Immature natural killer cell (primary cell): Measurements from ENCODE around the gene THOP1. TPM values are rescaled to one million over a fixed set of nuclear protein-coding genes. Genes with fewer than 3 reads are reported as not detected.
"Not testable (repeated sequence)": the region's sequence is repeated elsewhere in the genome, so short reads cannot be mapped to it uniquely, and the experiment has no call there.

Experiments
- DNase-seq, 3 donors: peaks; one replicate each; pipeline ENCODE4 v3.0.0; 2022; ENCODE audit warnings: mixed read lengths in 1 of 3
- H3K27ac Mint-ChIP-seq, 6 donors: one replicate each; pipeline ENCODE4 v1.8.0; 2020; ENCODE audit warnings: mixed read lengths in 6 of 6, mild to moderate bottlenecking in 5 of 6, inconsistent platforms in 4 of 6, moderate library complexity in 3 of 6
- H3K27me3 Mint-ChIP-seq, 3 donors: one replicate each; pipeline ENCODE4 v1.8.0; 2020 to 2021; ENCODE audit warnings: low read depth in 3 of 3, mild to moderate bottlenecking in 3 of 3, mixed read lengths in 3 of 3, moderate library complexity in 3 of 3, inconsistent platforms in 1 of 3
- H3K36me3 Mint-ChIP-seq, 3 donors: one replicate each; pipeline ENCODE4 v1.8.0; 2020; ENCODE audit warnings: mixed read lengths in 3 of 3, inconsistent platforms in 2 of 3, mild to moderate bottlenecking in 2 of 3
- H3K4me1 Mint-ChIP-seq, 2 donors: one replicate each; pipeline ENCODE4 v1.8.0; 2020; ENCODE audit warnings: inconsistent platforms in 2 of 2, mild to moderate bottlenecking in 2 of 2, mixed read lengths in 2 of 2, moderate library complexity in 1 of 2
- H3K4me3 Mint-ChIP-seq, 5 donors: one replicate each; pipeline ENCODE4 v1.8.0; 2020; ENCODE audit warnings: mild to moderate bottlenecking in 5 of 5, mixed read lengths in 5 of 5, inconsistent platforms in 3 of 5, moderate library complexity in 3 of 5
- H3K9me3 Mint-ChIP-seq, 6 donors: one replicate each; pipeline ENCODE4 v1.8.0; 2020; ENCODE audit warnings: mild to moderate bottlenecking in 6 of 6, mixed read lengths in 6 of 6, inconsistent platforms in 4 of 6, moderate library complexity in 3 of 6
- polyA plus RNA-seq, 3 donors: library from polyadenylated mRNA; unstranded; fragments of 300-500 nt; fragmentation: Illumina TruSeq; gene quantifications; one replicate each; pipeline ENCODE4 v1.2.3, GENCODE V29; 2021

Gene THOP1
- polyA plus RNA-seq, 3 donors from 2014 or later = 20.0 to 39.9 (median 31.6) TPM

DNA sequence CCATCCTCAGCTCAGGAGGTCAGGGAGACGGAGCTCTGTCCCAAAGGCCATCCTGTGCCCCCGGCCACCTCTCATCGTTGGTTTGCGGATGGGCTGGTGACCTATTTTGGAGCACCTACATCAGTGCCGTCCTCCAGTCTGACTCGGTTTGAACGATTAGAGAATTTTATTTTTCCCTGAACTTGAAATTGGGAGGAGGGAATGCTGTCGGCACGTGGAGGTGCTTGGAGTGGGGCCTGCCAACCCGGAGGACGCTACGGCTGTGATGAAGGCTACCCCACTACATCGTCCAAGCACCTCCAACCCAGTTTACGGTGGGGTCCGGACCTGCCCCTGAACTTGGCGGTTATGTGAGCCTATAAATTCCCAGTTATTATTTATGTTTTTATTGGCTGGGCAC, 31.3 kb downstream of the THOP1 start:
- Mint-ChIP-seq H3K4me3 (no peak overlapping the region), H3K36me3 (no peaks in the 10 kb centered on the region), H3K27ac (no peak overlapping the region), H3K27me3 (peaks cover 0 to 2% (median 0%) of the 10 kb centered on the region in 3 donors), H3K4me1 (peaks cover 6 to 8% of the 10 kb centered on the region in 2 donors), H3K9me3 (no peaks in the 10 kb centered on the region)
- no peak for DNase-seq

DNA sequence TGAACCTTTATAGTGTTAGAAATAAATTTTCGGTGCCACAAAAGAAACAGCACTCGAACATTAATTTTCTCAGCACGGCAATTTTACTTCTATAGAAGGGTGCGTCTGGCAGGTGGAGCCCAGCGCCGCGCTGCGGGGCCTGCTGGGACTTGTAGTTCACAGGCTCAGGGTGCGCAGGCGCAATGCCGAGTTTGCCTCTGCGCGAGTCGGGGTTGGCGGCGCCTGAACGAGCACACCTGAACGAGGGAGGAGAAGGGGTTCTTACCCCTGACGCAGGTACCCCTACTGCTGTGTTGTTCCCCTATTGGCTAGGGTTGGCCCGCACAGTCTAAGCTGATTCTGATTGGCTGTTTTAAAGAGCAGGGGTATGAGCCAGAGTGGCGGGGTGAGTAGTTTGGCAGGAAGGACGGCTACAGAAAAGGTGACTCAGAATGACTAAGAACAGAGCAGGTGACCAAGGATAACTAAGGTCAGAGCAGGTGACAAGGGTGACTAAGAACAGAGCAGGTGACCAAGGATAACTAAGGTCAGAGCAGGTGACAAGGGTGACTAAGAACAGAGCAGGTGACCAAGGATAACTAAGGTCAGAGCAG, 32.0 kb downstream of the THOP1 start:
- not testable (repeated sequence) for H3K27ac Mint-ChIP-seq, DNase-seq, H3K36me3 Mint-ChIP-seq, H3K27me3 Mint-ChIP-seq, H3K4me3 Mint-ChIP-seq, H3K4me1 Mint-ChIP-seq, H3K9me3 Mint-ChIP-seq

DNA sequence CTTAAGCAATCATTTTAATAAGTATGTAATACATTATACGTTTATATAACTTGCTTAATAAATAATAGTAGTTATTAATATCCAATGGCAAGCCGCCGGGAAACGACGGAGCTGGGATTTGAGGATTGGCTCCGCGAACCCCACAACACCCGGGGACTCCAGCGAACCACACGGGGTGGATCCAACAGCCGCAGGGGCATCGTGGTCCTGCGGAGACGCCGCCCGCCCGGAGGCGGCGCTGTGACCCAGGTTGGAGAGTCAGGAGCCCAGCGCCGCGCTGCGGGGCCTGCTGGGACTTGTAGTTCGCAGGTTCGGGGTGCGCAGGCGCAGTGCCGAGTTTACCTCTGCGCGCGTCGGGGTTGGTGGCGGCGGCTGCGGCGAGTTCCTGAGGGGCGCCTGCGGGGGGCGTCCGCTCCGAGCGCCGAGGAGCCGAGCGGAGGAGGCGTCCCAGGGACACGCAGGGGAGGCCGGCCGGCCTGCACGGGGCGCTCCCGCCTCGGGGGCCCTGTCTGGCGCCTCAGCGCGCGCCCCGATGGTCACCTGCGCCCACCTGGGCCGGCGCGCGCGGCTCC, 34.3 kb downstream of the THOP1 start, which contains the start of gene ZNF554:
Gene ZNF554, plus strand, starts transcription at position 329 of the 572 bp plus-strand sequence. Its CDS starts 204 bp downstream, at position 533.
- DNase-seq = peak; percentile 95 to 97 (median 96)
- Mint-ChIP-seq H3K4me3 (peak within 1 kb of the TSS; percentile 78 to 86 (median 80)), H3K4me1 (peaks cover 6 to 9% of the 10 kb centered on the region in 2 donors), H3K27ac (peak within 1 kb of the TSS in 3 of 6 donors; percentile 39 to 81 (median 45)), H3K9me3 (no peaks in the 10 kb centered on the region), H3K36me3 (peaks cover 0 to 3% (median 0%) of the 10 kb centered on the region in 3 donors), H3K27me3 (peaks cover 0 to 3% (median 1%) of the 10 kb centered on the region in 3 donors)

DNA sequence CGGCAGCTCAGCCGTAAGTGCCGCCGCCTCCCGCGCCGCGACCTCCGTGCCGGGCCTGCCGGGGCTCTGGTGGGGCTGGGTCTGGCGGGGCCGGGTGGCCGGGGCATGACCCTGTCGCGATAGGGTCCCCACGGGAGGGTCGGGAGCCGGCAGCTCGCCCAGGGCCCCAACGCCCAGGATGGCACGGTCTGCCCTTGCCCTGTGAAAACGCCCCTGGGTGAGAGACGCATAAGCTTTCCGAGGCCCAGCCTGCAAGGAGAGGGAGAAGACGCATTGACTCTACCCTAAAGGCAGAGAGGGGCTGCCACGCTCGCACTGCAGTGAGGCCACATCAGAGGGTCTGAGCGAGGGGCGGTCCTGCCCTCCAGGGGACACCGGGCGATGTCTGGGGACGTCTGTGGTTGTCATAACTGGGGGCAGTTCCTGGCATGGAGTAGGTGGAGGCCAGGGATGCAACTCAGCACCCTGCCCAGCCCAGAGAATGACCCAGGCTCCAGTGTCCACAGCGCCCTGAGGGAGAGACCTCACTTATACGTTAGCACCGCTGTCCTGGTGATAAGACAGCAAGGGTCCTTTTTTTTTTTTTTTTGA, 34.9 kb downstream of the THOP1 start:
- H3K27ac Mint-ChIP-seq = peak overlapping the region in 2 of 6 donors; percentile 45 to 64
- DNase-seq = no peak

DNA sequence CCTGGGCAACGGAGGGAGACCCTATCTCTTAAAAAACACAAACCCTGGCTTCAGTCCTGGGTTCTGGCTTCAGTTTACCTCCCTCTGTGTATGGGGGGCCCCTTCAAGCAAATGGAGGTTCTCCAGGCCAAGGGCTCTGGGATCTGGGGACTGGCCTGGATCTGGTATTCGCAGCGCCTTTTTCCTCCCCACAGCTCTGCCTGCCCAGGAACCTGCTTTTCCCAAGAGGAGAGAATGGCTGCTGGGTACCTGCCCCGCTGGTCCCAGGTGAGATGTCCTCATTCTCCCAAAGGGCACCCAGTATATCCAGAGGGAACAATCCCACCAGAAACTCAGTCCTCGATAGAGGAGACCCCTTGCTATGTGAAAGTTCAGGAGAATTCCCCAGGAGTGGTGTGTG, 37.5 kb downstream of the THOP1 start:
- no peak for DNase-seq
- Mint-ChIP-seq H3K36me3 (peaks cover 4 to 9% (median 5%) of the 10 kb centered on the region in 3 donors), H3K4me1 (peaks cover 6 to 10% of the 10 kb centered on the region in 2 donors), H3K27me3 (peaks cover 0 to 4% (median 3%) of the 10 kb centered on the region in 3 donors), H3K27ac (no peak overlapping the region), H3K9me3 (no peaks in the 10 kb centered on the region), H3K4me3 (no peak overlapping the region)

More for the DNA sequence above, 34.9 kb downstream of the THOP1 start:
- Mint-ChIP-seq H3K27me3 (peaks cover 0 to 3% (median 1%) of the 10 kb centered on the region in 3 donors), H3K4me3 (peak overlapping the region; percentile 75 to 82 (median 78)), H3K36me3 (peaks cover 0 to 5% (median 0%) of the 10 kb centered on the region in 3 donors), H3K9me3 (no peaks in the 10 kb centered on the region), H3K4me1 (peaks cover 6 to 9% of the 10 kb centered on the region in 2 donors)

DNA sequence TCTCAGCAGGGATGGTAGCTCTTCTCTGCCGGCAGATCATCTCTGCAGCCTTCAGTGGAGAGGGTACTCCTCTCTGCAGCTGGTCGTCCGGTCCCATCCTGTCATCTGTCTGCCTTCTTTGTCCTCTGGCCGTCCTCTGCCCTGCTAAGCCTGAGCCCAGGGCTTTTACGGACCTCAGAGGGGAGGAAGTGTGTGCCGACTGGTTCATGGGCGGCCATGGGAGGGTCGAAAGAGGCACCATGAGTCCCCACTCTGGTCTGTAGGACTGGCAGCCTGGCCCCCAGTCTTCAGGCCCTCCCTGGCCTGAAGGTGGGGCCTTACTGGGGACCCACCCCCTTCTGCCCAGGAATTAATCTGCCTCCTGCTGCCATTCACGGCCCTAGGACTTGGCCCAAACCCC, 38.3 kb downstream of the THOP1 start:
- H3K36me3 Mint-ChIP-seq = peaks cover 6 to 13% (median 10%) of the 10 kb centered on the region in 3 donors
- H3K9me3 Mint-ChIP-seq = peaks cover 0 to 2% (median 0%) of the 10 kb centered on the region in 6 donors
- no peak for DNase-seq
- H3K4me3 Mint-ChIP-seq = no peak overlapping the region
- no peak overlapping the region for H3K27ac Mint-ChIP-seq
- H3K27me3 Mint-ChIP-seq = peaks cover 0 to 4% (median 3%) of the 10 kb centered on the region in 3 donors
- peaks cover 6 to 10% of the 10 kb centered on the region in 2 donors for H3K4me1 Mint-ChIP-seq

DNA sequence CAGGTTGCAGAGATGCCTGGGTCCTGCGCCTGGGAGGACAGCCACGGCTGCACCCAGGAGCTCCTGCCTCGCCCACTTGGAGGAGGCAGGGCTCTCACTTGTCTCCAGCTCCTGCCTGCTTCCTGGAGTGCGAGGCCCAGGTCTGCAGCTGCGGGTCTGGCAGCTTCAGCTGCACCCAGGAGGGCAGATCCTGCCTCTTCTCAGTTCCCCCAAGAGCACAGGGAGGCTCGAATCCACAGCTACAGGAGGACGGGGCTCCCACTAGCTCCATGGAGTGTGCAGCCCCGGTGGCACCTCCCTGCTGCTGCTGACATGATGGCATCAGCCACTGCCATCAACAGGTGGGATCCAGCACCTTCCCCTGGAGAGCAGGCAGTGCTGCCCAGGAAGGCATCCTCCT, 38.8 kb downstream of the THOP1 start:
- Mint-ChIP-seq H3K36me3 (peaks cover 6 to 14% (median 10%) of the 10 kb centered on the region in 3 donors), H3K9me3 (peaks cover 0 to 2% (median 0%) of the 10 kb centered on the region in 6 donors), H3K27me3 (peaks cover 0 to 4% (median 3%) of the 10 kb centered on the region in 3 donors), H3K4me3 (no peak overlapping the region), H3K27ac (no peak overlapping the region), H3K4me1 (peaks cover 6 to 10% of the 10 kb centered on the region in 2 donors)
- DNase-seq = no peak

DNA sequence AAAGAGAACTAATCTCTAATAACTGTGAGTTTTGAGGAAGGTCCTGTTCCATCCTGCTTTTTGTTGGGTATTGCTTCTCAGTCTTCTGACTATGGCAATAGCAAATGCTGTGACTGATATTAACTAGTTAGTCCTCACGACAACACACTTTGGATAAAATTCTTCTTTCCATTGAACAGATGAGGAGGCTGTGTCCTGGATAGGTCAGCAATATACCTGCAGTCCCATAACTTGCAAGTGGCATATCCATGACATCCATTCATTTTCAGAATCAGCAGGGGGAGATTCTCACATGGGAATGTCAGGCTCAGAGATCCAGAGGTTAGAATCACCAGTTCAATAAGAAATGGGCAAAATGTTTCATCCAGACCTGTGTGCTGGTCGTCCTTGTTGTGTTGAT, 41.7 kb downstream of the THOP1 start:
- Mint-ChIP-seq H3K4me1 (peaks cover 0 to 3% of the 10 kb centered on the region in 2 donors), H3K27ac (no peak overlapping the region), H3K4me3 (no peak overlapping the region), H3K27me3 (peaks cover 0 to 6% (median 2%) of the 10 kb centered on the region in 3 donors), H3K9me3 (peaks cover 0 to 2% (median 0%) of the 10 kb centered on the region in 6 donors), H3K36me3 (peaks cover 6 to 14% (median 14%) of the 10 kb centered on the region in 3 donors)
- DNase-seq = no peak

DNA sequence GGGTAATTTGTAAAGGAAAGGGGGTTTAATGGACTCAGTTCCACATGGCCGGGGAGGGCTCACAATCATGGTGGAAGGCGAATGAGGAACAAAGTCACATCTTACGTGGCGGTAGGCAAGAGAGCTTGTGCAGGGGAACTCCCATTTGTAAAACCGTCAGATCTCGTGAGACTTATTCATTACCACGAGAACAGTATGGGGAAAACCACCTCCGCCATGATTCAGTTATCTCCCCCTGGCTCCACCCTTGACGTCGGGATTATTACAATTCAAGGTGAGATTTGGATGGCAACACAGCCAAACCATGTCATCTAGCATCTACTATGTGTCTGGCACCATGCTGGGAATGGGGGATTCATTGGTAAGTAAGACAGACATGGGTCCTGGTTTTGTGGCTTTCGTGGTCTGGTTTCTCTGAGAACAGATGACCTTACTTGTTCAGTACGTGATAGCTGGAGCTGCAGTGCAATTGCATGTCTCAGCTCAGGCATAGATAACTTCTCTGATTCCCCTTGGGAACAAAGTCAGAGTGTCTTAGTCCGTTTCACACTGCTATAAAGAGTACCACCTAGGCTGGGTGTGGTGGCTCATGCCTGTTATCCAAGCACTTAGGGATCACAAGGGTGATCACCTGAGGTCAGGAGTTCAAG, 42.7 kb downstream of the THOP1 start:
- H3K27me3 Mint-ChIP-seq = peaks cover 0 to 5% (median 2%) of the 10 kb centered on the region in 3 donors
- H3K27ac Mint-ChIP-seq = peak overlapping the region in 1 of 6 donors; percentile 30
- H3K9me3 Mint-ChIP-seq = peaks cover 2 to 10% (median 5%) of the 10 kb centered on the region in 6 donors
- H3K4me3 Mint-ChIP-seq = no peak overlapping the region
- DNase-seq = no peak
- H3K4me1 Mint-ChIP-seq = peaks cover 0 to 3% of the 10 kb centered on the region in 2 donors
- H3K36me3 Mint-ChIP-seq = peaks cover 9 to 23% (median 17%) of the 10 kb centered on the region in 3 donors

DNA sequence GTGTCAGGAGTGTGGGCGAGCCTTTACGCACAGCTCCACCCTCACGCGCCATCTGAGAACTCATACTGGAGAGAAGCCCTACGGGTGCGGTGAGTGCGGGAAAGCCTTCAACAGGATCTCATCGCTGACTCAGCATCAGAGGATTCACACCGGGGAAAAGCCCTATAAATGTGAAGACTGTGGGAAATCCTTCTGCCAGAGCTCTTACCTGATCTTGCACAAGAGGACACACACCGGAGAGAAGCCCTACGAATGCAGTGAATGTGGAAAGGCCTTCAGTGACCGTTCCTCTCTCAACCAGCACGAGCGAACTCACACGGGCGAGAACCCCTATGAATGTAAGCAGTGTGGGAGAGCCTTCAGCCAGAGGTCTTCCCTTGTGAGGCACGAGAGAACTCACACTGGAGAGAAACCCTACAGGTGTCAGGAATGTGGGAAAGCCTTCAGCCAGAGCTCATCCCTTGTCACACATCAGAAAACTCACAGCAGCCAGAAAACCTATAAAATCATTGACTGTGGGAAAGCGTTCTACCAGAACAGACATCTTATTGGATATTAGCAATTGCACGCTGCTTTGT, 49.1 kb downstream of the THOP1 start:
- H3K9me3 Mint-ChIP-seq = peaks cover 21 to 45% (median 38%) of the 10 kb centered on the region in 6 donors
- peaks cover 2 to 4% (median 2%) of the 10 kb centered on the region in 3 donors for H3K27me3 Mint-ChIP-seq
- DNase-seq = no peak
- H3K4me3 Mint-ChIP-seq = no peak overlapping the region
- peaks cover 26 to 36% (median 33%) of the 10 kb centered on the region in 3 donors for H3K36me3 Mint-ChIP-seq
- no peak overlapping the region for H3K27ac Mint-ChIP-seq
- no peaks in the 10 kb centered on the region for H3K4me1 Mint-ChIP-seq

DNA sequence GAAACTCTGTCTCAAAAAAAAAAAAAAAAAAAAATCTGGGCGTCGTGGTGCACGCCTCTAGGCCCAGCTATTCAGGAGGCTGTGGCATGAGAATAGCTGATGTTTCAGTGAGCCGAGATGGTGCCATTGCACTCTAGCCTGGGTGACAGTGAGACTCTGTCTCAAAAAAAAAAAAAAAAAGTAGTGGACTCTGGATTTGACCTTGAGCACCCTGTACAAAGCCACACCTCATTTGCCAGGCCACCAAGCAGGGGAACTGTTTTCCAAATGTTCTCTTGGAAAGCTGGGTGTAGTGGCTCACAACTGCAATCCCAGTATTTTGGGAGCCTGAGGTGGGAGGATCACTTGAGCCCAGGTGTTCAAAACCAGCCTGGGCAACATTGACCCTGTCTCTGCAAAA, 52.1 kb downstream of the THOP1 start:
- no peak overlapping the region for H3K27ac Mint-ChIP-seq
- H3K36me3 Mint-ChIP-seq = peaks cover 26 to 33% (median 29%) of the 10 kb centered on the region in 3 donors
- no peak overlapping the region for H3K4me3 Mint-ChIP-seq
- H3K27me3 Mint-ChIP-seq = peaks cover 6 to 10% (median 7%) of the 10 kb centered on the region in 3 donors
- H3K4me1 Mint-ChIP-seq = peaks cover 11 to 12% of the 10 kb centered on the region in 2 donors
- DNase-seq = no peak
- peaks cover 23 to 45% (median 37%) of the 10 kb centered on the region in 6 donors for H3K9me3 Mint-ChIP-seq

DNA sequence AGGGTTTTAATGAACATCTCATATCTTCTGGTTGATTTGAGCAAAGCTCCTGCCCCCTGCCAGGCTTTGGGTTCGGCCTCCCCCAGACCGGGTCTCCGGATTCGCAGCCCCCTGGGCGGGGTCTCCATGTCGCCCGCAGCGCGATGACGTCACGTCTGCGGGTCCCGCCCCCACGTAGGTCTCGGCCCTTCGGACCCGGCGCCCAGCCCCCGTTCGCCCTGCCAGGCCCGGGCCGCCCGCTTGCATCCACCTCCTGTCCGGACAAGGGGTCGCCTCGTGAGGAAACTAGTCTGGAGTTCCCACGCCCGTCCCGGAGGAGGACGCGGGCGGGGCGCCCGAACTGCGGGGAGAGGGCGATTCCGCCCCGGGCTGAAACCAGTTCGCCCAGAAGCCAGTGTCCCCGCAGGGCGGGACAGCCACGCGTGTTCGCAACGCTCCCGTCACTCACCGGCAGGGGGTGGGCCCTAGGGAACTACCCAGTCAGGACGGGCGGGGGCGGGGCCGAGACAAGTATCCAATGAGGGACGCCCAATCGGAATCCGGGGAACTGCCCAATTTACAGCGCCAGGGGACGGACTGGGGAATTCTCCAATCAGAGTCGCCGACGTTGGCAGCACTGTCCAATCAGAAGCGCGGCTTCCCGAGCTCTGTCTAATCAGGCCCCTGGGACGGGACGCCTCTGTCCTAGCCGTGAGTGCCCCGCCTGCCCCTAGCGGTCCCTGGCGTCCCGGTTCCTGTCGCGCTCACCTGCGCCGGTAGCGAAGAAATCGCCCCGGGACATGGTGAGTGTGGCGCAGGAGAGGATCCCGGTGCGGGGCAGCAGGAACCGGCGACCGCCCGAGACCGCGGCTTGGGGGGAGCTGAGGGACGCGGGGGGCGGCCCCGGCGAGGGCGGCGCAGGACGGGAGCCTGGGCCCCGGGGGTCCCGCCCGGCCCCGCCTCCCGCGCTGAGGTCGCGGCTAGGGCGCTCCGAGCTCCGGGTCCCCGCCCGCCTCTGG, 55.8 kb downstream of the THOP1 start, which contains the start of gene ZNF555:
Gene ZNF555, plus strand, starts transcription at position 682 of the 998 bp plus-strand sequence. Its CDS starts 98 bp downstream, at position 780.
- peak within 1 kb of the TSS; percentile 90 to 96 (median 93) for H3K4me3 Mint-ChIP-seq
- H3K4me1 Mint-ChIP-seq = peaks cover 14 to 22% of the 10 kb centered on the region in 2 donors
- H3K36me3 Mint-ChIP-seq = peaks cover 5 to 16% (median 14%) of the 10 kb centered on the region in 3 donors
- H3K27ac Mint-ChIP-seq = peak within 1 kb of the TSS; percentile 81 to 91 (median 88)
- DNase-seq = peak; percentile 97 to 99 (median 98)
- peaks cover 4 to 9% (median 9%) of the 10 kb centered on the region in 3 donors for H3K27me3 Mint-ChIP-seq
- H3K9me3 Mint-ChIP-seq = peaks cover 8 to 13% (median 9%) of the 10 kb centered on the region in 6 donors
